Endothelial cell of umbilical vein (primary cell): ENCODE results near the gene XIRP1. TPM values are rescaled to one million over a fixed set of nuclear protein-coding genes. Genes with fewer than 3 reads are reported as not detected.

Experiments
- BruUV-seq: library from RNA; stranded (reverse); fragments of 400-500 nt; replicated peaks from 2 replicates; lab custom pipeline; 2021; lab: Mats Ljungman, UMichigan
- CTCF ChIA-PET: fragments of 300-600, 350-600 bp; sonication (Branson Sonifier 250); formaldehyde crosslinking; loops from one replicate; lab custom pipeline; 2021; ENCODE audit warnings: antibody characterized with exemption, inconsistent platforms; lab: Charles Lee
- POLR2A ChIA-PET: fragments of 300-600, 350-600 bp; sonication (Branson Sonifier 250); formaldehyde crosslinking; loops from one replicate; lab custom pipeline; 2021; ENCODE audit warnings: antibody characterized with exemption, inconsistent platforms; lab: Charles Lee
- DNase-seq: peaks from one replicate; pipeline ENCODE4 v3.0.0-alpha.2; 2011; ENCODE audit warnings: low read depth, low spot score
- FAIRE-seq: peaks from 2 replicates; lab custom pipeline; 2011; peaks lifted over from hg19 to GRCh38; lab: Jason Lieb, UNC
- H2AFZ ChIP-seq: 2 replicates; pipeline ENCODE4 v1.6.0; 2012; ENCODE audit warnings: low read depth, low read length, control low read depth, inconsistent platforms
- H3K27ac ChIP-seq: 2 replicates; pipeline ENCODE4 v1.5.1; 2011; ENCODE audit warnings: low read depth, mild to moderate bottlenecking, control low read depth, low read length, moderate library complexity; ENCODE audit not compliant: insufficient read depth
- H3K27me3 ChIP-seq, 2 experiments: 2 replicates each; pipeline versions ENCODE4 v1.6.0 to v1.6.1; 2011; ENCODE audit warnings: low read length in 2 of 2, mixed read lengths in 1 of 2; ENCODE audit not compliant: control insufficient read depth in 2 of 2, insufficient read depth in 2 of 2
- H3K36me3 ChIP-seq, 2 experiments: 2 replicates in 1 of 2; 3 replicates in 1 of 2; pipeline ENCODE4 v1.5.1; 2011; ENCODE audit warnings: low read length in 2 of 2, mild to moderate bottlenecking in 1 of 2, moderate library complexity in 1 of 2; ENCODE audit not compliant: control insufficient read depth in 2 of 2, insufficient read depth in 2 of 2; ENCODE audit errors: extremely low read depth in 1 of 2
- H3K4me1 ChIP-seq: 3 replicates; pipeline ENCODE4 v1.5.1; 2011; ENCODE audit warnings: mild to moderate bottlenecking, low read length; ENCODE audit not compliant: control insufficient read depth, insufficient read depth; ENCODE audit errors: extremely low read depth
- H3K4me2 ChIP-seq: 2 replicates; pipeline ENCODE4 v1.6.1; 2011; ENCODE audit warnings: low read length, control low read depth, mixed read lengths; ENCODE audit not compliant: insufficient read depth
- H3K4me3 ChIP-seq, 3 experiments: fragments of 200-600 bp in 1 of 3; sonication (generic), shearing (Covaris generic) in 1 of 3; replicated peaks in 1 of 3; 2 replicates each; pipeline ENCODE4 v1.5.1; 2011 to 2016; ENCODE audit warnings: control low read depth in 3 of 3, low read length in 3 of 3, mild to moderate bottlenecking in 2 of 3, inconsistent platforms in 1 of 3, low read depth in 1 of 3, moderate library complexity in 1 of 3; ENCODE audit not compliant: insufficient read depth in 1 of 3
- H3K79me2 ChIP-seq: 2 replicates; pipeline ENCODE4 v1.6.0; 2012; ENCODE audit warnings: low read length, inconsistent platforms; ENCODE audit not compliant: control insufficient read depth, insufficient read depth
- H3K9ac ChIP-seq: replicated peaks from 2 replicates; pipeline ENCODE3; 2011; ENCODE audit warnings: low read length, control low read depth; ENCODE audit not compliant: insufficient read depth; ENCODE audit errors: extremely low read depth
- H3K9me1 ChIP-seq: replicated peaks from 3 replicates; pipeline ENCODE4 v1.6.0; 2011; ENCODE audit warnings: mild to moderate bottlenecking, low read length; ENCODE audit not compliant: control insufficient read depth, insufficient read depth; ENCODE audit errors: extremely low read depth
- H3K9me3 ChIP-seq: replicated peaks from 2 replicates; pipeline ENCODE4 v1.5.1; 2012; ENCODE audit warnings: low read length, inconsistent platforms; ENCODE audit not compliant: control insufficient read depth, insufficient read depth
- H4K20me1 ChIP-seq: replicated peaks from 2 replicates; pipeline ENCODE3; 2011; ENCODE audit warnings: mild to moderate bottlenecking, low read length; ENCODE audit not compliant: control insufficient read depth, insufficient read depth; ENCODE audit errors: extremely low read depth
- EZH2 ChIP-seq: IDR thresholded peaks from 2 replicates; pipeline ENCODE4 v1.6.1; 2012; ENCODE audit warnings: borderline replicate concordance, low read depth, mild to moderate bottlenecking, moderate library complexity, low read length, inconsistent platforms; ENCODE audit not compliant: severe bottlenecking
- FOS ChIP-seq: IDR thresholded peaks from 2 replicates; pipeline ENCODE4 v1.6.1; 2011; ENCODE audit warnings: mild to moderate bottlenecking, low read length, moderate library complexity, borderline replicate concordance; ENCODE audit not compliant: insufficient read depth
- GATA2 ChIP-seq: IDR thresholded peaks from 2 replicates; pipeline ENCODE4 v1.7.0; 2011; ENCODE audit warnings: low read depth, mild to moderate bottlenecking, moderate library complexity, mixed read lengths, low read length; ENCODE audit not compliant: insufficient read length, insufficient read depth
- JUN ChIP-seq: IDR thresholded peaks from 2 replicates; pipeline ENCODE4 v1.6.1; 2011; ENCODE audit warnings: borderline replicate concordance, low read depth; ENCODE audit not compliant: insufficient read length, insufficient read depth
- MYC ChIP-seq: IDR thresholded peaks from one replicate; pipeline ENCODE4 v1.6.1; 2011; ENCODE audit warnings: mild to moderate bottlenecking, low read depth, low read length
- POLR2A ChIP-seq: IDR thresholded peaks from 2 replicates; pipeline ENCODE4 v1.6.1; 2012; ENCODE audit warnings: low read depth, mild to moderate bottlenecking, control low read depth, low read length
- POLR2AphosphoS5 ChIP-seq: IDR thresholded peaks from 2 replicates; pipeline ENCODE4 v1.6.1; 2012; ENCODE audit warnings: low read depth, mild to moderate bottlenecking, control low read depth, low read length, moderate library complexity; ENCODE audit not compliant: insufficient read depth
- dilution Hi-C: fragments of 300-500 bp; cut with MboI; formaldehyde crosslinking; loops from one replicate; pipeline ENCODE4 v1.15.0; 2019; ENCODE audit warnings: low sequenced_read_pairs; ENCODE audit not compliant: extremely low pct_ligation_motif_present
- intact Hi-C: fragments of 100-400 bp; cut with micrococcal nuclease; formaldehyde crosslinking; loops from one replicate; pipeline ENCODE4 v1.10.0; 2022
- polyA plus RNA-seq, 4 experiments: library from polyadenylated mRNA; depleted of rRNA in 3 of 4; stranded (reverse) in 3 of 4; unstranded in 1 of 4; fragments of >200 nt; gene quantifications; 2 replicates each; pipeline versions ENCODE4 v1.2.1 to v1.2.3, GENCODE V29; 2011 to 2012; ENCODE audit warnings: missing spikeins in 1 of 4
- total RNA-seq: library from RNA; stranded (reverse); gene quantifications from 2 replicates; pipeline ENCODE4 v1.2.3, GENCODE V29; 2021
- TF ChIP-seq, protein P1 (sequence below), 2 donors: IDR thresholded peaks; 1 replicate in 1 of 2; 2 replicates in 1 of 2; pipeline ENCODE4 v1.5.1; 2011; ENCODE audit warnings: low read length in 2 of 2, mild to moderate bottlenecking in 2 of 2, moderate library complexity in 2 of 2, control low read depth in 1 of 2, inconsistent platforms in 1 of 2, low read depth in 1 of 2; ENCODE audit not compliant: insufficient read depth in 1 of 2; ENCODE audit errors: extremely low read depth in 1 of 2
- TF ChIP-seq, protein P2 (sequence below): IDR thresholded peaks from 2 replicates; pipeline ENCODE4 v1.6.1; 2011; ENCODE audit not compliant: insufficient read depth, insufficient read length

XIRP1 gene
- total and polyA plus RNA-seq, 2 donors (not counting 3 experiments of a cell fraction or from before 2014, with no cell fraction given) = not detected

DNA sequence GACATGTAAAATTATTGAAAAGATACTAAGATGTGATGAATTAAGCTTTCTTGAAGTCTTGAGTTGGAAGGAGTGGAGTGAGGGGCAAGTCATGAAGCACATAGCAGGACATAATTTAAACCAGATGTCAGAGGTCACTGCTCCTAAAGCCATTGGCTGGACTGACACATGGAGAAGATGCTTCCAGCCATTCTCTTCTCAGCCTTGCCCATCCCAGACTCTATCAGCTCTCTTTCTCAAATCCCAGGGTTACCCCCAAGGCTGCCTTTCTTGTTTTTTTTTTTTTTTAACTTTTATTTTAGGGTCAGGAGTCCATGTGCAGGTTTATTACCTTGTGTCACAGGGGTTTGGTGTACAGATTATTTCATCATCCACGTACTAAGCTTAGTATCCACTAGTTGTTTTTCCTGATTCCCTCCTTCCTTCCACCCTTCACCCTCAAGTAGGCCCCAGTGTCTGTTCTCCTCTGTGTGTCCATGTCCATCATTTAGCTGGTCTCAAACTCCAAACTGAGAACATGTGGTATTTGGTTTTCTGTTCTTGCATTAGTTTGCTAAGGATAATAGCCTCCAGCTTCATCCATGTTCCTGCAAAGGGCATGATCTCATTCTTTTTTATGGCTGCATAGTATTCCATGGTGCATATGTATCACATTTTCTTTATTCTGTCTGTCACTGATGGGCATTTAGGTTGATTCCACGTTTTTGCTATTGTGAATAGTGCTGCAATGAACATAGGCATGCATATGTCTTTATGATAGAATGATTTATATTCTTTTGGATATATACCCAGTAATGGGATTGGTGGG lies 18.9 kb downstream of the XIRP1 start:
- ChIA-PET CTCF (interaction anchor here (1.6 to 2.6 kb wide), 2 partner anchors 16 to 118 kb away, joined by 6 to 10 read pairs; no protein-coding TSS in a partner anchor), POLR2A (no interaction called here)
- Histone ChIP-seq H3K4me3 (no peak overlapping the region), H3K27me3 (no peaks in the 10 kb centered on the region), H3K27ac (no peak overlapping the region), H3K4me2 (no peak overlapping the region), H4K20me1 (no peaks in the 10 kb centered on the region), H3K79me2 (no peaks in the 10 kb centered on the region), H2AFZ (no peak overlapping the region), H3K4me1 (peaks cover 14% of the 10 kb centered on the region), H3K9me3 (no peaks in the 10 kb centered on the region), H3K9me1 (no peaks in the 10 kb centered on the region), H3K9ac (no peak overlapping the region), H3K36me3 (no peaks in the 10 kb centered on the region)
- DNase-seq = no peak
- intact Hi-C loops = no loop called here
- no TSS peak for BruUV-seq
- TF ChIP-seq GATA2 (no peak), JUN (no peak), EZH2 (no peak), POLR2A (no peak), MYC (no peak), POLR2AphosphoS5 (no peak), FOS (no peak)
- TF ChIP-seq, protein P1, sequence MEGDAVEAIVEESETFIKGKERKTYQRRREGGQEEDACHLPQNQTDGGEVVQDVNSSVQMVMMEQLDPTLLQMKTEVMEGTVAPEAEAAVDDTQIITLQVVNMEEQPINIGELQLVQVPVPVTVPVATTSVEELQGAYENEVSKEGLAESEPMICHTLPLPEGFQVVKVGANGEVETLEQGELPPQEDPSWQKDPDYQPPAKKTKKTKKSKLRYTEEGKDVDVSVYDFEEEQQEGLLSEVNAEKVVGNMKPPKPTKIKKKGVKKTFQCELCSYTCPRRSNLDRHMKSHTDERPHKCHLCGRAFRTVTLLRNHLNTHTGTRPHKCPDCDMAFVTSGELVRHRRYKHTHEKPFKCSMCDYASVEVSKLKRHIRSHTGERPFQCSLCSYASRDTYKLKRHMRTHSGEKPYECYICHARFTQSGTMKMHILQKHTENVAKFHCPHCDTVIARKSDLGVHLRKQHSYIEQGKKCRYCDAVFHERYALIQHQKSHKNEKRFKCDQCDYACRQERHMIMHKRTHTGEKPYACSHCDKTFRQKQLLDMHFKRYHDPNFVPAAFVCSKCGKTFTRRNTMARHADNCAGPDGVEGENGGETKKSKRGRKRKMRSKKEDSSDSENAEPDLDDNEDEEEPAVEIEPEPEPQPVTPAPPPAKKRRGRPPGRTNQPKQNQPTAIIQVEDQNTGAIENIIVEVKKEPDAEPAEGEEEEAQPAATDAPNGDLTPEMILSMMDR (IDR thresholded peaks at IDR 0.05; ENCODE audit: extremely low read depth in 1 of 2, insufficient read depth in 1 of 2, low read depth in 1 of 2, low read length in 2 of 2) = no peak
- TF ChIP-seq, protein P2, sequence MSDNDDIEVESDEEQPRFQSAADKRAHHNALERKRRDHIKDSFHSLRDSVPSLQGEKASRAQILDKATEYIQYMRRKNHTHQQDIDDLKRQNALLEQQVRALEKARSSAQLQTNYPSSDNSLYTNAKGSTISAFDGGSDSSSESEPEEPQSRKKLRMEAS = no peak
- dilution Hi-C loops = no loop called here
- no peak for FAIRE-seq
